CD14-positive monocyte (primary cell): ENCODE results near the gene SAT2. TPM values are rescaled to one million over a fixed set of nuclear protein-coding genes. Genes with fewer than 3 reads are reported as not detected.
A peak's percentile ranks its signal among the peaks of the same experiment; 100 is the strongest.

ENCODE experiments used
- DNase-seq, 3 donors: peaks; one replicate each; pipeline ENCODE4 v3.0.0-alpha.2; 2011 to 2022
- H2AFZ ChIP-seq: 2 replicates; pipeline ENCODE4 v1.6.0; 2012; ENCODE audit warnings: mild to moderate bottlenecking, low read depth, low read length, inconsistent platforms; ENCODE audit not compliant: insufficient read depth, poor library complexity, severe bottlenecking
- H3K27ac ChIP-seq, 2 donors: 1 replicate in 1 of 2; 2 replicates in 1 of 2; pipeline ENCODE4 v1.5.1; 2012 to 2013; ENCODE audit warnings: low read length in 2 of 2, control low read depth in 1 of 2, inconsistent platforms in 1 of 2, low read depth in 1 of 2, mild to moderate bottlenecking in 1 of 2
- H3K27me3 ChIP-seq, 2 donors: one replicate each; pipeline versions ENCODE4 v1.6.0 to v1.6.1; 2011 to 2013; ENCODE audit warnings: low read length in 2 of 2; ENCODE audit not compliant: control insufficient read depth in 2 of 2, insufficient read depth in 2 of 2
- H3K36me3 ChIP-seq, 2 donors: replicated peaks in 1 of 2; 1 replicate in 1 of 2; 2 replicates in 1 of 2; pipeline versions ENCODE4 v1.5.1 to v1.6.1; 2012 to 2013; ENCODE audit warnings: low read length in 2 of 2, control low read depth in 1 of 2, inconsistent platforms in 1 of 2, mild to moderate bottlenecking in 1 of 2; ENCODE audit not compliant: insufficient read depth in 2 of 2, control insufficient read depth in 1 of 2
- H3K4me1 ChIP-seq, 2 donors: 1 replicate in 1 of 2; 2 replicates in 1 of 2; pipeline versions ENCODE4 v1.5.1 to v1.6.1; 2012 to 2013; ENCODE audit warnings: low read length in 2 of 2, control low read depth in 1 of 2, inconsistent platforms in 1 of 2, mild to moderate bottlenecking in 1 of 2, moderate library complexity in 1 of 2; ENCODE audit not compliant: insufficient read depth in 2 of 2, control insufficient read depth in 1 of 2
- H3K4me2 ChIP-seq: replicated peaks from 2 replicates; pipeline ENCODE3; 2012; ENCODE audit warnings: low read length, moderate library complexity, mild to moderate bottlenecking; ENCODE audit not compliant: poor library complexity, severe bottlenecking; ENCODE audit errors: extremely low read depth
- H3K4me3 ChIP-seq, 3 experiments: fragments of 200-600 bp in 1 of 3; sonication (generic) in 1 of 3; replicated peaks in 1 of 3; 1 replicate in 2 of 3; 2 replicates in 1 of 3; pipeline ENCODE4 v1.5.1; 2011 to 2013; ENCODE audit warnings: low read length in 3 of 3, mild to moderate bottlenecking in 3 of 3, control low read depth in 2 of 3, low read depth in 2 of 3, inconsistent platforms in 1 of 3, moderate library complexity in 1 of 3
- H3K79me2 ChIP-seq: 2 replicates; pipeline ENCODE4 v1.6.0; 2012; ENCODE audit warnings: mild to moderate bottlenecking, control low read depth, inconsistent platforms, low read length, moderate library complexity; ENCODE audit not compliant: insufficient read depth
- H3K9ac ChIP-seq: 2 replicates; pipeline ENCODE4 v1.6.0; 2017; ENCODE audit warnings: low read length, mild to moderate bottlenecking; ENCODE audit not compliant: insufficient read depth, poor library complexity, severe bottlenecking
- H3K9me3 ChIP-seq, 2 donors: replicated peaks in 1 of 2; 1 replicate in 1 of 2; 2 replicates in 1 of 2; pipeline versions ENCODE4 v1.5.1 to v1.6.1; 2012 to 2013; ENCODE audit warnings: low read length in 2 of 2, control low read depth in 1 of 2; ENCODE audit not compliant: control insufficient read depth in 1 of 2, insufficient read depth in 1 of 2
- H4K20me1 ChIP-seq: 2 replicates; pipeline ENCODE4 v1.6.0; 2012; ENCODE audit warnings: mild to moderate bottlenecking, low read length, control low read depth, moderate library complexity; ENCODE audit not compliant: insufficient read depth
- H3K27ac Mint-ChIP-seq, 7 donors: one replicate each; pipeline ENCODE4 v1.8.0; 2020; ENCODE audit warnings: mild to moderate bottlenecking in 7 of 7, mixed read lengths in 7 of 7, moderate library complexity in 6 of 7, inconsistent platforms in 2 of 7
- H3K27me3 Mint-ChIP-seq, 3 donors: one replicate each; pipeline ENCODE4 v1.8.0; 2021 to 2022; ENCODE audit warnings: low read depth in 3 of 3, mild to moderate bottlenecking in 3 of 3, mixed read lengths in 3 of 3, moderate library complexity in 3 of 3, inconsistent platforms in 1 of 3
- H3K36me3 Mint-ChIP-seq, 2 donors: one replicate each; pipeline ENCODE4 v1.8.0; 2020; ENCODE audit warnings: mixed read lengths in 2 of 2, inconsistent platforms in 1 of 2, mild to moderate bottlenecking in 1 of 2
- H3K4me1 Mint-ChIP-seq: one replicate; pipeline ENCODE4 v1.8.0; 2020; ENCODE audit warnings: mild to moderate bottlenecking, mixed read lengths
- H3K4me3 Mint-ChIP-seq, 2 donors: one replicate each; pipeline ENCODE4 v1.8.0; 2020; ENCODE audit warnings: mild to moderate bottlenecking in 2 of 2, mixed read lengths in 2 of 2, moderate library complexity in 1 of 2
- H3K9me3 Mint-ChIP-seq, 7 donors: one replicate each; pipeline ENCODE4 v1.8.0; 2020 to 2022; ENCODE audit warnings: mixed read lengths in 7 of 7, mild to moderate bottlenecking in 6 of 7, moderate library complexity in 6 of 7, inconsistent platforms in 2 of 7
- CTCF ChIP-seq: fragments of 200-600 bp; IDR thresholded peaks from one replicate; pipeline ENCODE4 v1.8.0; 2022; ENCODE audit warnings: antibody characterized with exemption, mild to moderate bottlenecking
- WGBS: methylation state at CpG from one replicate; pipeline ENCODE4 v1.1.5; 2013; ENCODE audit warnings: missing lambda C conversion rate; ENCODE audit not compliant: insufficient coverage; 5-methylcytosine and 5-hydroxymethylcytosine counted together
- intact Hi-C, 2 donors: fragments of 100-400 bp; cut with micrococcal nuclease; formaldehyde crosslinking; loops; one replicate each; pipeline versions ENCODE4 v1.15.0 to v1.15.1; 2023
- polyA plus RNA-seq, 3 donors: library from polyadenylated mRNA; depleted of rRNA in 1 of 3; unstranded in 2 of 3; stranded (reverse) in 1 of 3; fragments of 300-500 nt in 2 of 3; fragments of >200 nt in 1 of 3; fragmentation: Illumina TruSeq in 2 of 3; gene quantifications; 1 replicate in 2 of 3; 2 replicates in 1 of 3; pipeline ENCODE4 v1.2.3, GENCODE V29; 2012 to 2021

Gene SAT2
- polyA plus RNA-seq, 3 donors, result 83.4 to 155 (median 89.8) TPM

GRCh38 chr17:7589891-7590691 is 37.5 kb downstream of the SAT2 start, which contains the start of gene SOX15:
TSS of gene SOX15 (minus strand) at chr17:7590094. CDS start at chr17:7589676, 418 bp downstream.
- Histone ChIP-seq H4K20me1 (peaks cover 17% of the 10 kb centered on the region), H3K9me3 (no peaks in the 10 kb centered on the region), H3K4me1 (peaks cover 38 to 47% of the 10 kb centered on the region in 2 donors), H3K27ac (peak within 1 kb of the TSS in 1 of 2 donors; percentile 76), H3K36me3 (peaks cover 67 to 69% of the 10 kb centered on the region in 2 donors), H3K4me3 (peak within 1 kb of the TSS in 1 of 3 experiments; percentile 58), H3K9ac (peak within 1 kb of the TSS; percentile 15), H2AFZ (no peak within 1 kb of the TSS), H3K27me3 (no peaks in the 10 kb centered on the region), H3K4me2 (peak within 1 kb of the TSS; percentile 66), H3K79me2 (peaks cover 31% of the 10 kb centered on the region)
- intact Hi-C loops, result loop anchor here (2.0 to 5.0 kb wide), 3 partner anchors 17 to 88 kb away; no protein-coding TSS in a partner anchor
- Mint-ChIP-seq H3K36me3 (peaks cover 64 to 78% of the 10 kb centered on the region in 2 donors), H3K4me3 (no peak within 1 kb of the TSS), H3K9me3 (no peaks in the 10 kb centered on the region), H3K27me3 (no peaks in the 10 kb centered on the region), H3K27ac (peak within 1 kb of the TSS in 6 of 7 donors; percentile 15 to 74 (median 38)), H3K4me1 (peaks cover 26% of the 10 kb centered on the region)
- DNase-seq, result no peak
- TF ChIP-seq CTCF, result no peak
- 71% methylated on average over 17 of the region's 24 CpGs for WGBS

GRCh38 chr17:7589204-7589868 is 38.3 kb downstream of the SAT2 start:
- Histone ChIP-seq H4K20me1 (peaks cover 17% of the 10 kb centered on the region), H3K9ac (peak overlapping the region; percentile 15), H3K4me3 (peak overlapping the region in 1 of 3 experiments; percentile 58), H3K9me3 (no peaks in the 10 kb centered on the region), H3K27ac (peak overlapping the region in 1 of 2 donors; percentile 76), H3K4me1 (peaks cover 45 to 55% of the 10 kb centered on the region in 2 donors), H2AFZ (no peak overlapping the region), H3K4me2 (peak overlapping the region; percentile 66), H3K79me2 (peaks cover 38% of the 10 kb centered on the region), H3K36me3 (peaks cover 59 to 62% of the 10 kb centered on the region in 2 donors), H3K27me3 (no peaks in the 10 kb centered on the region)
- peak overlapping the region in 2 of 7 donors; percentile 15 to 25 for H3K27ac Mint-ChIP-seq
- H3K4me1 Mint-ChIP-seq, result peaks cover 33% of the 10 kb centered on the region
- H3K27me3 Mint-ChIP-seq, result peaks cover 0 to 2% (median 0%) of the 10 kb centered on the region in 3 donors
- DNase-seq, result peak; percentile 81 to 84 (median 83)
- peaks cover 59 to 75% of the 10 kb centered on the region in 2 donors for H3K36me3 Mint-ChIP-seq
- H3K4me3 Mint-ChIP-seq, result no peak overlapping the region
- TF ChIP-seq CTCF, result peak; percentile 88
- H3K9me3 Mint-ChIP-seq, result peaks cover 0 to 2% (median 0%) of the 10 kb centered on the region in 7 donors
- intact Hi-C loops, result loop anchor here (2.0 to 5.0 kb wide), 3 partner anchors 17 to 87 kb away; no protein-coding TSS in a partner anchor
- WGBS, result 33% methylated on average over 55 of the region's 56 CpGs
